Ishikawa (cell line): ENCODE measurements around the gene N4BP2L2.

ENCODE experiments used
- CEBPB ChIP-seq: IDR thresholded peaks from 2 replicates; pipeline ENCODE4 v1.6.1; 2012
- CREB1 ChIP-seq: IDR thresholded peaks from 2 replicates; pipeline ENCODE4 v1.6.1; 2012; ENCODE audit warnings: low read depth
- EGR1 ChIP-seq: IDR thresholded peaks from 2 replicates; pipeline ENCODE4 v1.6.1; 2012
- EP300 ChIP-seq: IDR thresholded peaks from 2 replicates; pipeline ENCODE4 v1.6.1; 2012; ENCODE audit warnings: borderline replicate concordance
- FOXM1 ChIP-seq: IDR thresholded peaks from 2 replicates; pipeline ENCODE4 v1.6.1; 2012; ENCODE audit warnings: low read depth, borderline replicate concordance
- NFIC ChIP-seq: IDR thresholded peaks from 2 replicates; pipeline ENCODE4 v1.6.1; 2012
- RAD21 ChIP-seq: IDR thresholded peaks from 2 replicates; pipeline ENCODE4 v1.6.1; 2012; ENCODE audit warnings: low read depth
- TAF1 ChIP-seq: IDR thresholded peaks from 2 replicates; pipeline ENCODE4 v1.6.1; 2012; ENCODE audit warnings: low read depth, mild to moderate bottlenecking
- TCF12 ChIP-seq: IDR thresholded peaks from 2 replicates; pipeline ENCODE4 v1.6.1; 2012; ENCODE audit warnings: low read depth
- TEAD4 ChIP-seq: IDR thresholded peaks from 2 replicates; pipeline ENCODE4 v1.6.1; 2012
- YY1 ChIP-seq: IDR thresholded peaks from 2 replicates; pipeline ENCODE4 v1.6.1; 2012; ENCODE audit warnings: low read depth
- ZBTB7A ChIP-seq: IDR thresholded peaks from 2 replicates; pipeline ENCODE4 v1.6.1; 2012; ENCODE audit warnings: low read depth
- TF ChIP-seq, protein P1 (sequence below): IDR thresholded peaks from 2 replicates; pipeline ENCODE4 v1.6.1; 2012
- TF ChIP-seq, protein P2 (sequence below): IDR thresholded peaks from 2 replicates; pipeline ENCODE4 v1.6.1; 2012; ENCODE audit warnings: low read depth, mild to moderate bottlenecking
- TF ChIP-seq, protein P3 (sequence below): IDR thresholded peaks from 2 replicates; pipeline ENCODE4 v1.6.1; 2012

N4BP2L2 gene

DNA sequence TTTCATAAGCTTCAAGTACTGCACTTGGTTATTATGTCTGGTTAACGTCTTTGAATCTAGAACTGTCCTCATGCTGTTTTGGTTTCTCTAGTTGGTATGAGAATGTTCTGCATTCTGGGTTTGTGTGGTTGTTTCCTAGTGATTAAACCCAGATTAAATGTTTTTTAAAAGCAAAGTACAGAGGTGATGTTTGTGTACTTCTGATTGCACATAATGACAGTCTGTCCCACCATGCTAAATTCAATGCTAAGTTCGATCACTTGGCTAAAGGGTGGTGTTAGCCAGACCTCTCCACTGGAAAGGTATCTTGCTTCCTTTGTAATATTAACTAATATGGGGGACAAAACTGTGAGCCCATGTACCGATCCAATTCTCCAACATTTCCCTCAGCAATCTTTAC, 125.3 kb downstream of the N4BP2L2 start:
- TF ChIP-seq ZBTB7A (no peak), FOXM1 (no peak), CEBPB (no peak), EP300 (no peak), TEAD4 (no peak), EGR1 (no peak), NFIC (no peak), RAD21 (no peak), TCF12 (no peak), YY1 (no peak), TAF1 (no peak), CREB1 (no peak)
- TF ChIP-seq, protein P1, sequence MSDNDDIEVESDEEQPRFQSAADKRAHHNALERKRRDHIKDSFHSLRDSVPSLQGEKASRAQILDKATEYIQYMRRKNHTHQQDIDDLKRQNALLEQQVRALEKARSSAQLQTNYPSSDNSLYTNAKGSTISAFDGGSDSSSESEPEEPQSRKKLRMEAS: no peak
- TF ChIP-seq, protein P2, sequence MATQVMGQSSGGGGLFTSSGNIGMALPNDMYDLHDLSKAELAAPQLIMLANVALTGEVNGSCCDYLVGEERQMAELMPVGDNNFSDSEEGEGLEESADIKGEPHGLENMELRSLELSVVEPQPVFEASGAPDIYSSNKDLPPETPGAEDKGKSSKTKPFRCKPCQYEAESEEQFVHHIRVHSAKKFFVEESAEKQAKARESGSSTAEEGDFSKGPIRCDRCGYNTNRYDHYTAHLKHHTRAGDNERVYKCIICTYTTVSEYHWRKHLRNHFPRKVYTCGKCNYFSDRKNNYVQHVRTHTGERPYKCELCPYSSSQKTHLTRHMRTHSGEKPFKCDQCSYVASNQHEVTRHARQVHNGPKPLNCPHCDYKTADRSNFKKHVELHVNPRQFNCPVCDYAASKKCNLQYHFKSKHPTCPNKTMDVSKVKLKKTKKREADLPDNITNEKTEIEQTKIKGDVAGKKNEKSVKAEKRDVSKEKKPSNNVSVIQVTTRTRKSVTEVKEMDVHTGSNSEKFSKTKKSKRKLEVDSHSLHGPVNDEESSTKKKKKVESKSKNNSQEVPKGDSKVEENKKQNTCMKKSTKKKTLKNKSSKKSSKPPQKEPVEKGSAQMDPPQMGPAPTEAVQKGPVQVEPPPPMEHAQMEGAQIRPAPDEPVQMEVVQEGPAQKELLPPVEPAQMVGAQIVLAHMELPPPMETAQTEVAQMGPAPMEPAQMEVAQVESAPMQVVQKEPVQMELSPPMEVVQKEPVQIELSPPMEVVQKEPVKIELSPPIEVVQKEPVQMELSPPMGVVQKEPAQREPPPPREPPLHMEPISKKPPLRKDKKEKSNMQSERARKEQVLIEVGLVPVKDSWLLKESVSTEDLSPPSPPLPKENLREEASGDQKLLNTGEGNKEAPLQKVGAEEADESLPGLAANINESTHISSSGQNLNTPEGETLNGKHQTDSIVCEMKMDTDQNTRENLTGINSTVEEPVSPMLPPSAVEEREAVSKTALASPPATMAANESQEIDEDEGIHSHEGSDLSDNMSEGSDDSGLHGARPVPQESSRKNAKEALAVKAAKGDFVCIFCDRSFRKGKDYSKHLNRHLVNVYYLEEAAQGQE: no peak
- TF ChIP-seq, protein P3, sequence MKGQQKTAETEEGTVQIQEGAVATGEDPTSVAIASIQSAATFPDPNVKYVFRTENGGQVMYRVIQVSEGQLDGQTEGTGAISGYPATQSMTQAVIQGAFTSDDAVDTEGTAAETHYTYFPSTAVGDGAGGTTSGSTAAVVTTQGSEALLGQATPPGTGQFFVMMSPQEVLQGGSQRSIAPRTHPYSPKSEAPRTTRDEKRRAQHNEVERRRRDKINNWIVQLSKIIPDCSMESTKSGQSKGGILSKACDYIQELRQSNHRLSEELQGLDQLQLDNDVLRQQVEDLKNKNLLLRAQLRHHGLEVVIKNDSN: no peak

DNA sequence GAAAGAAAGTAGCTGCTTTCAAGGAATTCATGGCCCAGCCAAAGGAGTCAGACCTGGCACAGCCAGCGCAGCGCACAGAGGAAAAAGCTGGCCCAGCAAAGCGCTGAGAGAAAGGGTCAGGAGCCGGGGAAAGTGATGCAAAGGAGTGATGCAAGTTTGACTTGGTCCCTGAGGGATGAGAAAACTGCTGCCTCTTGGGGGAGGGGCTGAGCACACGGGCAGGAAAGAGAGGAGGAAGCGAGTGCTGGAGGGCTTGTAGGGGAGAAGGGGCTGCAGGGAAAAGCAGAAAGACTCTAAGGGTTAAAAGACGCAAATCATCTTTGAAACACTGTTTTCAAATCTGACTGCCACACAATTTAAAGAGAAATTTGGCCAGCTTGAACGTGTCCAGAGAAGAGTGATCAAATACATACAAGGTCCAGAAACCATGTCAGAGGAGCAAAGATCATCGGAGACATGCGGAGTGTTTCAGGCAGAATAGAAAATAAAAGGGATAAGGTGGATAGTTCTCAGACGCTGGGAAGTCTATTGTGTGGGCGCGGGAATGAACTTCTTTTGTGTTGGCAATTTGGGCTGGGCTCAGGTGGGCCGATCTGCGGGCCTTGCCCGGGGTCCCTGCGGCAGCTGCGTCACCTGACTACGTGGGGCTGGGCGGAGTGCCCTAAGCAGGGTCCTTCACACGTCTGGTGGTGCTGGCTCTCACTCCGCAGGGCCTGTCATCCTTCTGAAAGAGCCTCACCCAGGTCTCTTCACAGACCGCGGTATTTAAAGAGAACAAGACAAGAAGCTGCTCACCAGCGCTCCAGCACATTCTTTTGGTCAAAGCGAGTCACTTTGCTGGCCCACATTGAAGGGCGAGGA, 128.8 kb downstream of the N4BP2L2 start:
- no peak for TF ChIP-seq FOXM1
- TF ChIP-seq, protein P2: no peak
- TF ChIP-seq RAD21: no peak
- no peak for TF ChIP-seq YY1
- no peak for TF ChIP-seq NFIC
- no peak for TF ChIP-seq TAF1
- TF ChIP-seq, protein P3: no peak
- no peak for TF ChIP-seq EP300

DNA sequence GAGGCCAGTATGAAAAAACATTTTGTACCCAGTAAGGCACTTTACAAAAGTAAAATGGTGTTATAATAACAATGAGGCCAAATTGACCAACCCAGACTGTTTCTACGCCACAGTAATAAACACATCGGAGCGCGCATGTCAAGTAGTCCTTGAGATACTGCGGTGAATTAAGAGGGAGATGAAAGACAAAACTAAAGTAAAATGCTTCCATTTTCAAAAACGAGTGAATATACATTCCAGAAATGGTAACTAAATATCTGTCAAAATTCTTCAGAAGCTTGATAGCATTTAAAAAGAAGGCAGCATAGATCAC, 129.6 kb downstream of the N4BP2L2 start:
- TF ChIP-seq RAD21 (no peak), TEAD4 (no peak), FOXM1 (no peak), EP300 (no peak), ZBTB7A (no peak), YY1 (no peak), TAF1 (no peak), EGR1 (no peak), TCF12 (no peak), NFIC (no peak), CREB1 (no peak), CEBPB (no peak)
- TF ChIP-seq, protein P3: no peak
- TF ChIP-seq, protein P1: no peak
- TF ChIP-seq, protein P2: no peak
